ENCODE results near the gene FBXO42. TPM values are rescaled to one million over a fixed set of nuclear protein-coding genes. Genes with fewer than 3 reads are reported as not detected.

Gene FBXO42
- 18.4 and 19.0 TPM in 2 replicates for total RNA-seq (ENCODE audit: low replicate concordance)
- long read RNA-seq, full-length matches to known transcripts, result 30 of 57 reads
- long read RNA-seq, partial matches to known transcripts, result 2 of 57 reads
- long read RNA-seq, other reads (novel, unspliced or antisense), result 25 of 57 reads

DNA sequence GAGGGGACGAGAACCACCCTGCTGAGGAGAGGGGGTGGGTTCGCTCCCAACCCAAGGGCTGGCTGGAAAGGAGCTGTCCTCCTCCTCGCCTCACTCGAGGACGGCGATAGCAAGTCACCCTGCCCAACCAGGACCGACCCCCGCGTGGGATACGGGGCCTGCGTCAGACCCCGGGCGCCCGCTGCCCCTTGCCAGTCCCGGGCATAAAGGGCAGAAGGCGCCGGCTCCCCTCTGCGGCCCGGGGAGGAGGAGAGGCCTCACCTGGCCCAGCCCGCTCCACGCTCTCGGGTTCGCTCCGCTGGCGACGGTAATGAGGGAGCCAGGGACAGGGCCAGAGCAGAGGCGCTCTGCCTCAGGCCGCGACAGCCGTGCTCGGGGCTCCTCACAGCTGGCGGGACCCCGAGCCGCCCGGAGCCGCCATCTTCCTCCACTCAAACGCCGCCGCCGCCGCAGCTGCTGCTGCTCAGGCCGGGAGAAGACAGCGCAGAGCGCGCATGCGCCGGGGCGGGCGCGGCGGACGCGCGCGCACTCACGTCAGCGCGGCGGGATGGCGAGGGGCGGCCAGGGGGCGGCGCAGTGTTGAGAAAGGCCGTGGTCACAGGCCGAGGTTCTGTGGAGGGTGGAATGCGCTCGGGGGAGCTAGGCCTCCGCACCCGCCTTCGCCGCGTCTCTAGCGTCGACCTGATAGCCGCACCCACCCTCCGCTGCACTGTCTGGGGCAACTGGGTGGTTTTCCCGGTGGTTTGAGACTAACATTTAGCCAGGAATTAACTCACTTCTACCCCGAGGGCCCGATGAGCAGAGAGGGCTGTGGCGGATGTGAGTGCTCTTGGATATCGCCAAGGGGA, at the start of gene FBXO42:
Gene FBXO42 (minus strand): TSS at position 487 of the 848 bp plus-strand sequence. CDS start 37,062 bp downstream, outside the sequence.
- Mint-ChIP-seq H3K36me3 (no peaks in the 10 kb centered on the region), H3K27ac (peak within 1 kb of the TSS; percentile 97), H3K9me3 (no peaks in the 10 kb centered on the region), H3K4me1 (ENCODE audit: unreplicated experiment) (peaks cover 16% of the 10 kb centered on the region), H3K4me3 (peak within 1 kb of the TSS; percentile 93), H3K27me3 (no peaks in the 10 kb centered on the region)
- peak; percentile 63 for TF ChIP-seq CTCF (conservative IDR thresholded peaks at IDR 0.05)
- peak; percentile 96 for DNase-seq (ENCODE audit: extremely low spot score, unreplicated experiment)

DNA sequence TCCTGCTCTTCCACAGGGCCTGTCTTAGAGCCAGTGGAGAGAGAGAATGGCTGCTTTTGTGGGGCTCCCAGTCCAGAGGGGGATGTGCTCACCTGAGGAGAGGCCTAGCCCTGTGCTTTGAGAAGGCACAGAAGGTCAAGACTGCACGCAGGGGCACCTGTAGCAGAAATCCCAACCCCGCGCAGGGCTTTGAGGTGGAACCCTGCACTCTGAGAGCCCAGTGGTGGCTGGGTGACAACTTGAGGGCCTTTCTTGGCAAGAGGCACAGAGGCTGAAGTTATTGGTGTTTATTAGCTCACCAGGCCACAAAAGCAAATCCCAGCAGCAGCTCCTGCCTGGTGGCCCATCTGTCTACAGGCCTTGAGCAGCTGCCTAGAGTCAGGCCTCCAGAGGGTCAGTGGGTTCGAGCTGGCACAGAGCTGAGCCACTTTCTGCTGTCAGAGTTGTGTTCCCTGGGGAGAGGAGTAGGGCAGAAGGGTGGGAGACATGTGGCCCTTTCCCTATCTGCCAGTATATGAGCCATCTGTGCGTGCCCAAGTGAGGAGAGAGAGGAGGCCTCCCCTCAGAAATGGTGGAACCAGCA, 46.2 kb upstream of the FBXO42 start:
- no peaks in the 10 kb centered on the region for H3K9me3 Mint-ChIP-seq
- no peak overlapping the region for H3K4me3 Mint-ChIP-seq
- TF ChIP-seq CTCF (conservative IDR thresholded peaks at IDR 0.05), result no peak
- DNase-seq (ENCODE audit: extremely low spot score, unreplicated experiment), result no peak
- no peak overlapping the region for H3K27ac Mint-ChIP-seq
- H3K27me3 Mint-ChIP-seq, result no peaks in the 10 kb centered on the region
- H3K36me3 Mint-ChIP-seq, result peaks cover 4% of the 10 kb centered on the region
- H3K4me1 Mint-ChIP-seq (ENCODE audit: unreplicated experiment), result no peaks in the 10 kb centered on the region

- Mint-ChIP-seq H3K36me3 (peaks cover 12% of the 10 kb centered on the region), H3K9me3 (no peaks in the 10 kb centered on the region), H3K27me3 (no peaks in the 10 kb centered on the region), H3K27ac (no peak overlapping the region), H3K4me1 (ENCODE audit: unreplicated experiment) (peaks cover 11% of the 10 kb centered on the region), H3K4me3 (no peak overlapping the region)
- no peak for DNase-seq (ENCODE audit: extremely low spot score, unreplicated experiment)
- no peak for TF ChIP-seq CTCF (conservative IDR thresholded peaks at IDR 0.05)
Observed at GRCh38 chr1:16397120-16397519, 44.8 kb upstream of the FBXO42 start.

GRCh38 chr1:16396591-16396990, 44.3 kb upstream of the FBXO42 start:
- no peak overlapping the region for H3K4me3 Mint-ChIP-seq
- no peak for TF ChIP-seq CTCF (conservative IDR thresholded peaks at IDR 0.05)
- DNase-seq (ENCODE audit: extremely low spot score, unreplicated experiment), result no peak
- H3K27ac Mint-ChIP-seq, result no peak overlapping the region
- H3K9me3 Mint-ChIP-seq, result no peaks in the 10 kb centered on the region
- peaks cover 13% of the 10 kb centered on the region for H3K4me1 Mint-ChIP-seq (ENCODE audit: unreplicated experiment)
- H3K27me3 Mint-ChIP-seq, result no peaks in the 10 kb centered on the region
- H3K36me3 Mint-ChIP-seq, result peaks cover 12% of the 10 kb centered on the region

GRCh38 chr1:16394977-16395376, 42.7 kb upstream of the FBXO42 start:
- Mint-ChIP-seq H3K27ac (no peak overlapping the region), H3K4me1 (ENCODE audit: unreplicated experiment) (peaks cover 27% of the 10 kb centered on the region), H3K9me3 (no peaks in the 10 kb centered on the region), H3K36me3 (peaks cover 16% of the 10 kb centered on the region), H3K27me3 (no peaks in the 10 kb centered on the region), H3K4me3 (no peak overlapping the region)
- no peak for DNase-seq (ENCODE audit: extremely low spot score, unreplicated experiment)
- TF ChIP-seq CTCF (conservative IDR thresholded peaks at IDR 0.05), result no peak

All from type B pancreatic cell (in vitro differentiated cells).